Natural killer cell (primary cell): ENCODE data around the gene ZFHX2. TPM values are rescaled to one million over a fixed set of nuclear protein-coding genes. Genes with fewer than 3 reads are reported as not detected.

ENCODE experiments used
- ATAC-seq, 3 donors: fragments of 150-1000 bp in 2 of 3; fragments of 200-7000 bp in 1 of 3; cut with Tn5 transposase; 1 replicate in 1 of 3; 2 replicates in 2 of 3; pipeline ENCODE4 v1.10.0; 2021; ENCODE audit warnings: mild to moderate bottlenecking in 2 of 3, moderate library complexity in 2 of 3
- DNase-seq, 2 donors: peaks; one replicate each; pipeline versions ENCODE4 v3.0.0 to v3.0.0-alpha.2; 2013 to 2021; ENCODE audit warnings: mixed read lengths in 1 of 2
- H3K27ac ChIP-seq: one replicate; pipeline ENCODE4 v1.5.1; 2013; ENCODE audit warnings: mild to moderate bottlenecking, low read length
- H3K27me3 ChIP-seq: one replicate; pipeline ENCODE4 v1.6.1; 2013; ENCODE audit warnings: low read length; ENCODE audit not compliant: control insufficient read depth, insufficient read depth
- H3K36me3 ChIP-seq: one replicate; pipeline ENCODE4 v1.6.1; 2013; ENCODE audit warnings: low read length; ENCODE audit not compliant: control insufficient read depth, insufficient read depth
- H3K4me1 ChIP-seq: one replicate; pipeline ENCODE4 v1.6.1; 2013; ENCODE audit warnings: low read length; ENCODE audit not compliant: control insufficient read depth, insufficient read depth
- H3K4me3 ChIP-seq: one replicate; pipeline ENCODE4 v1.5.1; 2013; ENCODE audit warnings: low read length
- H3K9me3 ChIP-seq: one replicate; pipeline ENCODE4 v1.6.1; 2013; ENCODE audit warnings: low read length; ENCODE audit not compliant: control insufficient read depth, insufficient read depth
- H3K27ac Mint-ChIP-seq, 2 donors: one replicate each; pipeline ENCODE4 v1.8.0; 2022; ENCODE audit warnings: mild to moderate bottlenecking in 2 of 2, mixed read lengths in 2 of 2, moderate library complexity in 1 of 2
- H3K27me3 Mint-ChIP-seq, 2 donors: one replicate each; pipeline ENCODE4 v1.8.0; 2022; ENCODE audit warnings: low read depth in 2 of 2, mixed read lengths in 2 of 2
- H3K36me3 Mint-ChIP-seq: one replicate; pipeline ENCODE4 v1.8.0; 2022; ENCODE audit warnings: mixed read lengths
- H3K4me1 Mint-ChIP-seq, 2 donors: one replicate each; pipeline ENCODE4 v1.8.0; 2022; ENCODE audit warnings: mixed read lengths in 2 of 2
- H3K4me3 Mint-ChIP-seq: one replicate; pipeline ENCODE4 v1.8.0; 2022; ENCODE audit warnings: mild to moderate bottlenecking, moderate library complexity, mixed read lengths
- H3K9me3 Mint-ChIP-seq, 2 donors: one replicate each; pipeline ENCODE4 v1.8.0; 2022; ENCODE audit warnings: mixed read lengths in 2 of 2
- WGBS: methylation state at CpG from one replicate; pipeline ENCODE4 v1.1.7; 2013; ENCODE audit warnings: missing lambda C conversion rate; ENCODE audit not compliant: insufficient coverage; 5-methylcytosine and 5-hydroxymethylcytosine counted together
- intact Hi-C: fragments of 100-400 bp; cut with micrococcal nuclease; formaldehyde crosslinking; loops from one replicate; pipeline ENCODE4 v1.14.2; 2022
- total RNA-seq, 4 donors: library from RNA; stranded (reverse); fragments of 120-200 nt in 1 of 4; gene quantifications; one replicate each; pipeline versions ENCODE4 v1.2.3 to v1.2.4, GENCODE V29; 2013 to 2022
- TF ChIP-seq, protein P1 (sequence below): fragments of 200-600 bp; IDR thresholded peaks from one replicate; pipeline ENCODE4 v1.8.0; 2022; ENCODE audit warnings: antibody characterized with exemption

Gene ZFHX2
- total RNA-seq, 3 donors from 2014 or later (not counting 1 experiment from before 2014, with no cell fraction given): 0.07 to 0.72 (median 0.45) TPM

DNA sequence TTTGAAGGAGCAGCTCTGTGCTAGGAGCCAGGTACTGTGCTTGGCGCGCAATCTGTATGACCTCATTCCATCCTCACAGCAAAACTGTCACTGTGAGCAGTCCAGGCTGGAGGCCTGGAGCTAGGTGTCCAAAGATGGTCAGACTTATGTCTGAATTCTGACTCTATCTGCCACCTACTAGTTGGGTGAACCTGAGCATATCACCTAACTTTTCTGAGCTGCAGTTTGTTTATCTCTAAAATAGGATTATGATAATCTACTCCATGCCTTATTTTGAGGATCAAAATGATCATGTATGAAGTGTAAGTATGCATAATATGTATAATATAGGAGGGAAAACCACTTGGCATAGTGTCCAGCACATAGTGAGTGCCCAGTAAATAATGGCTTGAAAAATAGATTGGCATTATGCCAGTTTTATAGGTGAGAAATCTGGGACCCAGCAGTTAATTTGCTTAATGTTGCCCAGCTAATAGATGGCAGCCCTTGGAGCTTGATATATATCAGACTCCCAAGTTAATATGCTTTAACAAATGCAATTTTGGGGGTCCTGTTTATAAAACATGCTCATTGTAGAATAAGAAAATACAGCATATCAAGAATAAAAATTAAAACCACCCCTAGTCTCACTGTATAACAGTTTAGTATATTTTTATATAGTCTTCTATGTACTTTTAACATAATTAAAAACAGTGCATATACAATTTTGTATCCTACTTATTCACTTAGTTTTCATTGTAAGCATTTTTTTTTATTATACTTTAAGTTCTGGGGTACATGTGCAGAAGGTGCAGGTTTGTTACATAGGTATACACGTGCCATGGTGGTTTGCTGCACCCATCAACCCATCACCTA, 31.6 kb upstream of the ZFHX2 start:
- Mint-ChIP-seq H3K27ac (no peak overlapping the region), H3K9me3 (no peaks in the 10 kb centered on the region), H3K4me3 (no peak overlapping the region), H3K27me3 (peaks cover 28 to 52% of the 10 kb centered on the region in 2 donors), H3K4me1 (no peaks in the 10 kb centered on the region), H3K36me3 (no peaks in the 10 kb centered on the region)
- DNase-seq: no peak
- peaks cover 4% of the 10 kb centered on the region for H3K27me3 ChIP-seq
- H3K4me3 ChIP-seq: no peak overlapping the region
- no peaks in the 10 kb centered on the region for H3K4me1 ChIP-seq
- WGBS: 91% methylated on average over 2 of the region's 3 CpGs
- H3K27ac ChIP-seq: no peak overlapping the region
- intact Hi-C loops: no loop called here
- H3K36me3 ChIP-seq: no peaks in the 10 kb centered on the region
- no peak for ATAC-seq
- TF ChIP-seq, protein P1, sequence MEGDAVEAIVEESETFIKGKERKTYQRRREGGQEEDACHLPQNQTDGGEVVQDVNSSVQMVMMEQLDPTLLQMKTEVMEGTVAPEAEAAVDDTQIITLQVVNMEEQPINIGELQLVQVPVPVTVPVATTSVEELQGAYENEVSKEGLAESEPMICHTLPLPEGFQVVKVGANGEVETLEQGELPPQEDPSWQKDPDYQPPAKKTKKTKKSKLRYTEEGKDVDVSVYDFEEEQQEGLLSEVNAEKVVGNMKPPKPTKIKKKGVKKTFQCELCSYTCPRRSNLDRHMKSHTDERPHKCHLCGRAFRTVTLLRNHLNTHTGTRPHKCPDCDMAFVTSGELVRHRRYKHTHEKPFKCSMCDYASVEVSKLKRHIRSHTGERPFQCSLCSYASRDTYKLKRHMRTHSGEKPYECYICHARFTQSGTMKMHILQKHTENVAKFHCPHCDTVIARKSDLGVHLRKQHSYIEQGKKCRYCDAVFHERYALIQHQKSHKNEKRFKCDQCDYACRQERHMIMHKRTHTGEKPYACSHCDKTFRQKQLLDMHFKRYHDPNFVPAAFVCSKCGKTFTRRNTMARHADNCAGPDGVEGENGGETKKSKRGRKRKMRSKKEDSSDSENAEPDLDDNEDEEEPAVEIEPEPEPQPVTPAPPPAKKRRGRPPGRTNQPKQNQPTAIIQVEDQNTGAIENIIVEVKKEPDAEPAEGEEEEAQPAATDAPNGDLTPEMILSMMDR: no peak
- H3K9me3 ChIP-seq: no peaks in the 10 kb centered on the region

DNA sequence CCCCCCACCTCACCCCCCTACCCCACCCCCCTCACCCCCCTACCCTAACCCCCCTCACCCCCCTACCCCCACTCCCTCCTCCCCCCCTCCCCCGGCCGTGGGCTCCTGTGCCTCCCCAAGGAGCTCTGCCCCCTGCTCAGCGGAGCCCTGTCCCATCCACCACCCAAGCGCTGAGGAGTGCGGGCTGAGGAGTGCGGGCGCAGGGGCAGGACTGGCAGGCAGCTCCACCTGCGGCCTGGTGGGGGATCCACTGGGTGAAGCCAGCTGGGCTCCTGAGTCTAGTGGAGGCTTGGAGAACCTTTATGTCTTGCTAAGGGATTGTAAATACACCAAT, 29.4 kb upstream of the ZFHX2 start:
- no peak overlapping the region for H3K27ac Mint-ChIP-seq
- 94% methylated on average over 6 of the region's 8 CpGs for WGBS
- Histone ChIP-seq H3K36me3 (no peaks in the 10 kb centered on the region), H3K9me3 (no peaks in the 10 kb centered on the region), H3K4me3 (no peak overlapping the region), H3K4me1 (peaks cover 16% of the 10 kb centered on the region), H3K27me3 (peaks cover 18% of the 10 kb centered on the region), H3K27ac (no peak overlapping the region)
- H3K4me3 Mint-ChIP-seq: no peak overlapping the region
- H3K4me1 Mint-ChIP-seq: peaks cover 5 to 13% of the 10 kb centered on the region in 2 donors
- no peaks in the 10 kb centered on the region for H3K9me3 Mint-ChIP-seq
- no peaks in the 10 kb centered on the region for H3K36me3 Mint-ChIP-seq
- TF ChIP-seq, protein P1: no peak
- DNase-seq: no peak
- intact Hi-C loops: no loop called here
- peaks cover 36 to 51% of the 10 kb centered on the region in 2 donors for H3K27me3 Mint-ChIP-seq
- no peak for ATAC-seq

DNA sequence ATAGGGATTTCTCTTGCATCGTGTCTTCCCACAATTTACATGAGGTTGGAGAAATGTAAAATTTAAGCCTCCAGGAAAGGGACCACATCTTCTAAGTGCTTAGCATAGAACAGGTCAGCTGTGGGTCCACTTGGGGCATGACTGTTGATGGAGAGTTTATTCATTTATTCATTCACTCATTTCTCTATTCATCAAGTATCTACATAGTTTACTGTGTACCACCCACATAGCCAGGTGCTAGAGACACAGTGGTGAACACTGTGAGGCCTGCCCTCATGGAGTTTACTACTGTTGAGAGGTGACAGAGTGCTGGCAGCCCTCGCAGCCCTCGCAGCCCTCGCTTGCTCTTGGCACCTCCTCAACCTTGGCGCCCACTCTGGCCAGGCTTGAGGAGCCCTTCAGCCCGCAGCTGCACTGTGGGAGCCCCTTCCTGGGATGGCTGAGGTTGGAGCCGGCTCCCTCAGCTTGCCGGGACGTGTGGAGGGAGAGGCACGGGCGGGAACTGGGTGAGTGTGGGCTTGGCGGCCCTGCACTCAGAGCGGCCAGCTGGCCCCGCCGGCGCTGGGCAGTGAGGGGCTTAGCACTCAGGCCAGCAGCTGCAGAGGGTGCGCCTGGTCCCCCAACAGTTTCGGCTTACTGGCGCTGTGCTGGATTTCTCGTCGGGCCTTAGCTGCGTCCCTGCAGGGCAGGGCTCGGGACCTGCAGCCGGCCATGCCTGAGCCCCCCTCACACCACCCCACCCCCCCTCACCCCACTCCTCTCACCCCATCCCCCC, 28.8 kb upstream of the ZFHX2 start:
- Histone ChIP-seq H3K9me3 (no peaks in the 10 kb centered on the region), H3K27ac (no peak overlapping the region), H3K36me3 (no peaks in the 10 kb centered on the region), H3K4me3 (no peak overlapping the region), H3K4me1 (peaks cover 16% of the 10 kb centered on the region), H3K27me3 (peaks cover 21% of the 10 kb centered on the region)
- intact Hi-C loops: no loop called here
- Mint-ChIP-seq H3K4me1 (peaks cover 5 to 13% of the 10 kb centered on the region in 2 donors), H3K27me3 (peaks cover 39 to 47% of the 10 kb centered on the region in 2 donors), H3K9me3 (no peaks in the 10 kb centered on the region), H3K27ac (no peak overlapping the region), H3K4me3 (no peak overlapping the region), H3K36me3 (no peaks in the 10 kb centered on the region)
- ATAC-seq: no peak
- DNase-seq: no peak
- TF ChIP-seq, protein P1: no peak
- 95% methylated on average over 22 of the region's 24 CpGs for whole genome bisulfite sequencing
